HCEC 1CT (cell line): ENCODE results near the gene KCND2.

ENCODE experiments used
- DNase-seq: peaks from one replicate; pipeline ENCODE4 v3.0.0-alpha.2; 2017

The KCND2 gene

DNA sequence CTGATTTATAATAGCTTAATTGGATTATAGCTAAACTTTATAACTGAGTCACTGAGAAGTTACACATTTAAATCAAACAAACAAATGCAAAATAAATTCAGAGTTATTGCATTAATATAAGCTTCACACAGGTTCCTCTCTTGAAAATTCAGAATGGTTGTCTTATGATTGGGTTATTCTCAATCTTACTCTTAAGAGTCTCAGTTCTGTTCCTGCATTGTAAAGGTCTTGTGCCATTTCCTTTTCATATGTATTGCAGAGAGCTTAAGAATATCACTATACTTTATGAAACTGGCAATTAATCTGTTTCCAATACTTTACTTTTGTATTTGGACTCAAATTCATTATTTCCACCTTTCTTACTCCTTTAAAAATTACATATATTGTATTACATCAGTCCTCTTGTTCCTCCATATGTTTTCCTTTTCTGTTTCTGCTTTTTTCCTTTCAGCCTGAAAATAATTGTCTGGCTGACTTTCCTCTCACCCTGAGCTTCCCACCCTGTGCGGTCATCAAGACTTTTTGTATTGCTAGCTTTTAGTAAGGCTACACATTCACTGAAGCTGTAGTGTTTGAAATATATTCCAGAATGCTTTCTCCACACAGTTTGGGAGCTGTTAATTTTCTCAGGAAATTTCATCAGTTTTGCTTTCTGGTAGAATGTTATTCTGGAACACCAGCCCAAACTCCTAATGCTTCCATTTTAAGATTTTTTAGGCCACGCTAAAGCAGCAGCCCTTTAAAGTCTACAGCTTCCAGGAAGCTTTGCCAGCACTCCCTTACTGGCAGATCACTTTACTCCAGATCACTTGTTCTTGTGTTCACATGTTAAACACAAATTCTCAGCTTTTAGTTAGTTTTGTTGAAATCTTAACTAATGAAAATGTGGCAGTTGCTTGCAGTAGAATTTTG lies 139.4 kb downstream of the KCND2 start:
- no peak for DNase-seq

DNA sequence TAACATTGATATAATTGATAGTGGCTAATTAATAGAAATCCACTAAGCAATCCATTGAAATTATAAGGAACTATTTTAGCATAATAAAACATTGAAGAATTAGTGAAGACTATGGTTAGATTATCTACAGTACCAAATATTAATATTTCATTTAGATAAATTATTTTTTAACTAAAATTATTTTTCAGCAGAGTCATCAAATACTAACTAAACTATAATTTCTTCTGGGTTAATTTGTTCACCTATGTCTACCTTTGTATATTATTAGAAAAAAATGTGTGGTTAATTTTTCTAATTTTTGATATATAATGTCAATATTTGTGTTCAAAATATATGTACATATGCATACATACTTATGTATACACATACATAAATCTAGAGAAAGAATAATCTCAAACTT lies 140.2 kb downstream of the KCND2 start:
- DNase-seq: no peak

DNA sequence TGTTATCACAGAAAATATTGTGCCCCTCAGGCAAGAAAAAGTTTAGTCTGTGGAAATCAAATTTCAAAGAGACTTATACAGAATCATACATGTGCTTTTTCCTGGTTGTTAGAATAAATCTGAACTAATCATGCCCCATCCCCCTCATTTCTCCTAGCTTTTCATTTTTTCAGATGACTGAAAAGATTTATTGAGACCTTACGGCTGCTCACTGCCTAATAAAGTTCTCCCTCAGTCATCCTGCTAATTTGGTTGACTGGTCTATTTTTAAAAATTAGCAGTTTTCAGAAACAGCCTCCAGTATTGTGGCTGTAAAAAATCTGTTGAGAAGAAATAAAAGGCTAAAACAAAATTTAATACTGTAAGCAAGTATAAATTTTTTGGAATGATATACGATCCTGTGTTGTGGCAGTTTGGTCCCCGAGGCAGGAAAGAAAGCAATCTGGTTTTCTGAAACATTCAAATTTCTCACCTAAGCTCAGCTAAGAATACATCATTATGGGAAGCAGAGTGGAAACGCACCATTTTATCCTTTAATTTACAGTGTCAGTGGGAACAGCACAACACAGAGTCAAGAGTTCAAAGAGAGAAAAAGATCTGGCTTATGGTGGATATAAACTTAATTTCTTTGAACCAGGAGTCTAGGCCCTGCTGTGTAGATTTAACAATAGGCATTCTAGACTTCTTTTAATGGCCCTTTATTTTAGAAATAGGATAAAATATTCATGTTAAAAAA lies 144.4 kb downstream of the KCND2 start:
- no peak for DNase-seq

DNA sequence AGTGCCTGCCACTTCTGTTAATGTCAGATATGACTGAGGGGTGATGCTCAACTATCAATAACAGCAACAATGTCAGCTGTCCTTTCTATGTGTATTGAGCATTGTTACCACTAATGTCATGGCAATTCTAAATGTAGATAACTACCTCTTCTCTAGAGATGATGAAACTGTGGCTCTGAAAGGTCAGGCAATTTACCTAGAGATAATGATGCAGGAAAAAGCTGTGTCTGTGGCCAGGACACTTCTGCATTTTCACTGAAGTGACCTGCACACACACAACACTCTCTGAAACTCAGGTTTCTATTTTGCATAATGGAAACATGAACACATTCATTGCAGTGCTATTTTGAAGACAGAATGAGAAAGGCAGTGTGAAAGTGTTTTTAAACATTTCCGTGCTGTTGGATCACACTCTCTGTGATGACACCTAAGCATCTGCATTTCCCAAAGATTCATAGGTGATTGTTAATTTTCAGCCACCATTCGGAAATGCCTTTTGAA lies 148.2 kb downstream of the KCND2 start:
- DNase-seq: no peak

DNA sequence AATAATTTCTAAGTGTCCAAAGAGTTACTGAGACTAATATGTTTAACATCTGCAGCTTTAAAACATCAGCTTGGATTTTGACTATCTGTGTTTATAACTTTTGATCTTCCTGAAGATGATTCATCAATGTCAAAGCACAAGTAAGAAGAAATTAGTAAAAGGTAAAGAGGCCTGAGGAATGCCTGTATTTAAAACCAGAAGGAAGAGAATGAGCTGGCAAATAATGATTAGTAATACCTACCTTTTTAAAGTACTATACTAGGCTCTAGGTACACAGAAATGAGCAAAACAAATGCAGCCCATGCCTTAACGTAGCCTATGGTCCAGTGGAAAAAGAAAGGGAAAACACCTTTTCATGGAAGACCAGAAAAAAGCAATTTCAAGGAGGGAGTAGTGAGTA lies 158.0 kb downstream of the KCND2 start:
- DNase-seq: no peak

DNA sequence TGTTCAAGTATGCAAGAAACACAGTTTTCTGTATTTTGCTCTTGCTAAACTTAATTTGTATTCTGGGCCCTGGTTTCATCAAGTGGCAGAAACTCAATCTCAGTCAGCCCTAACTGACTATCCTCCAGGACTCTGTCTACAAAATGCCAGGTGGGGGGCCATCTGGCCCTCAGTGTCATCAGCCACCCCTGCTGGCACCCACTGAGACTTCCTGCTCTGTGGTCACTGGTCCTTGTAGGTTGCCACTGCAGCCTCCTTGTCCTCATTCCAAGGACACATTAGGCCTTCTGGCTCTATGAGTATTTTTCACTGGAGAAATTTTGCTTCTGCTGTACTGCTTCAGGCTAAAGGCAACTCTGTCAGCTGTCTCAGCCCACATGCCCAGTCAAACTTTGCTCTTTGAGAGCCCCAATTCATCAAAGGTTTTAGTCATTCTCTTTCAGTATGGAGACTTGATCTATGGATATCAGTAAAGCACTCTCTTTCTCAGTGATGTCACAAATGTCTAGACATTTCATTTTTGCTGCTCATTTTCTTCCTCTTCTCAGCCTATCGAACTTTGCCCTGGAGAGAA lies 163.6 kb downstream of the KCND2 start:
- DNase-seq: no peak

DNA sequence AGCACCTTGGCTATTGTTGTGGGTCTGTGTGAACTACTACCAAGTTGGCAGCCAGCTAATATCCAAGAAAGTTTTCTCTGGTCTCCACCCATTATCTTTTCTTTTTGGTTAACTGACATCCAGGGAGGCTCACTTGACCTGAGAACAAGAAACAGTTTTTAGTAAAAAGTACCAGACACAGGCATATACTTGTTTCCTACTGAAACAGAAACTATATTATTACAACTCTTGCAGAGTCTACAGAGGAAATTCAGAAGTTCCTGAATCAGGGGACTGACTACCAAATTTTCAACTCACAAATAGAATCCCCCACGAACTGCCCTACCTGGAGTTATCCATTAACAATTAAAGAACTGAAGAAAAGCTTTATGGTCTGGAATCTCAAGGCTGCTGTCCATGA lies 168.9 kb downstream of the KCND2 start:
- DNase-seq: no peak

DNA sequence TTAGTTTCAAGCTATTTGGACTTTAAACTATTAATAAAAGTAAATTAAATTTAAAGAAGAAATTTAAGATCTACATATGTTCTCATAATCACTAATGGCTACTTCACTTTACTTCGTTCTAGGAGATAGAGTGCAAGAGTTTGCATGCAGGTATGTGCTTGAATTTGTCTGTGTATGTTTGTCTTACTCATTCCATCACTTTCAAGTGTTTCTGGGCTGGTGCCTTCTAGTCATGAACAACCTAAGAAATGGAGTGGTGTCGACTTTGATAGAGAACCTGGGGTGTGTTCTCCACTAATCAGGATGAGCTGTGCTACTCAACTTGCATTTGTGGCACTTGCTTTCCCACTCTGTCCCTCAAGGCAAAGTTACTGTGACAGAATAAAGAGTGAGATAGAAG lies 169.9 kb downstream of the KCND2 start:
- no peak for DNase-seq

DNA sequence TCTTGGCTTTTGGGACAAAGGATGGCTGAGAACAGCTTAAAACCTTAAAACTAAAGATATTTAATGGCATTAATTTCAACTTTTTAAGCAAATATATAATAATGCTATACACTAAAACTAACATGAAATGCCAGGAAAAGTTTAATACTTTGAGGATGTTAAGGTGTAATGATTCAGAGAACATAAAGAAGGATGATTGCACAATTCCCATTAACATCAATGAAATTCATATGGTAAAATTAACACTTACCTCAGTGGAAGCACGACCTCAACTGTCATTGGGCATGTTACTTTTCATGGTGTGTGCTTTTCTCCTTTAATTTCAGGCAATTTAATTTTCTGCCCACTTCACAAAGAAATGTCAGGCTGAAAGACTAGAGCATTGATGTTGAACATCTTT lies 171.7 kb downstream of the KCND2 start:
- no peak for DNase-seq

DNA sequence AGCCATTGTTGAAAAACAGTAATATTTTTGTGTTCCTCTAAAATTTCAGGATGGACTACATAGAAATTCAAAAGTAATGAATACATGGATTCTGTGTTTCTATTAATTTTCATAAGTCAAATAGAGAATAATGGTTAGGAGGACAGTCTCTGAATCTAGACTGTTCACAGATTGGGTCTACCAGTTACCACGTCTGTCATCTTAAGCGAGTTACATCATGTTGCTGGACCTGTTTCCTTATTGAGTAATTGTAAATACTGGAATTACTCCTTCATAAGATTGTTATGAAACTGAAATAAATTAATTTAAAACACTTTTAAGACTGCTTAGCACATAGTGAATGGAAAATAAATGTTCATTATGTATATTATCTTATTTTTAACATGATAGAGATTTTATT lies 172.3 kb downstream of the KCND2 start:
- DNase-seq: no peak

DNA sequence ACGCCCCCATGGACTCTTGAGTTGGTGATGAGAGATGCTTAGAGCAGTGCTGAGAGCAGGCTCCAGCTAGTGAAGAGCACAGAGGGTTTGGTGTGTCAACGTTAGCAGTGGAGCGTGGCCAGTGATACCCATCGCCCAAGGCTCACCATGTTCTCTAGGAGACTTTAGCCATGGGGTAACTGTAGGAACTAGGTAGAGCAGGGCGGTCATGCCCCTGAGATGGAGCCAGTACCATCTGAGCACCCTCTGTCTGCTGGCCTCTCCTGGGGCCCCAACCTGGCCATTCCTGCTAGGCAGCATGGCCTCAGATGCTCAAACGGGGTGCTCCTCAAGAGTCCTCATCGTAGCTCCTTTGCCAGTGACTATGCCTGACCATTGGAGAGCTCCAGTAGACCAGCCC lies 179.7 kb downstream of the KCND2 start:
- DNase-seq: no peak

DNA sequence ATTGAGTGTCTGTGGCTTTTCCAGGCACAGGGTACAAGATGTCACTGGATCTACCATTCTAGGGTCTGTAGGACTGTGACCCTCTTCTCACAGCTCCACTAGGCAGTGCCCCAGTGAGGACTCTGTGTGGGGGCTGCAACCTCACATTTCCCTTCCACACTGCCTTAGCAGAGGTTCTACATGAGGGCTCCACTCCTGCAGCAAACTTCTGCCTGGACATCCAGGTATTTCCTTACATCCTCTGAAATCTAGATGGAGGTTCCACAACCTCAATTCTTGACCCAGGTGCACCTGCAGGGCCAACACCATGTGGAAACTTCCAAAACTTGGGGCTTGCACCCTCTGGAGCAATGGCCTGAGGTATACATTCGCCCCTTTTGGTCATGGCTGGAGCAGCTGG lies 183.7 kb downstream of the KCND2 start:
- no peak for DNase-seq

DNA sequence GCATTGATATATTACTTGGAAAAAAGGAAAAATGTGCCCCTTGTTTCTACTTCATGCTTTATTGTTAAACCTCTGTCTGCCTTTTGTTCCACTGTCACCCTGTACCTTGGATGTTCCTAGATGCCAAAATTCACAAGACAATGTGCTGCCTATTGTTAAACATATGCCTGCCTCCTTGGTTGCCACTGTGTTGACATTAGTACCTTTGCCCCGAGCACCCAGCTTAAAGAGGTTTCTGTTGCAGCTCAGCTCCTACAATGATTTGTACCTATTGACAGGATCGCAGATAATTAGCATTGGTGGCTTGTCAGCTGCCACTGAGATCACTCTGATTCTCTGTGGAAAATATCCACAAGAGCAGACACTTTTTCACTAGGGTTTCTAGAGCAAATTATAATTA lies 188.0 kb downstream of the KCND2 start:
- no peak for DNase-seq

DNA sequence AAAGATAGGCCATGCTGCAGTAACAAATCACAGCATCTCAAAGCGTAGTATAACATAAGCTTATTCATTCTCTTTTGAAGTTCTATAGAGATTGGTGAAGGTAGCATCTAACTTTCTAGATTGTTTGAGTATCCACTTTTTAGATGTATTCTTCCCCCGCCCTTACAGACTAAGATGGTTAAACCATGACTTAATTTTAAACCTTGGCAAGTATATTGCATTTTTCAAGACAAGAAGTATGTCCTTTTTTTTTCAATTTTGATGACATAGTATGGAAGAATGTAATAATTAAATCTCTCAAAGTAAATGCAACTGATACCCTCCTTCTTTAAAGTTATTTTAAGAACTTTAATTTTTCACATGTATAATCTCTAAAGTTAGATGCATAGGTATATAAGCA lies 190.0 kb downstream of the KCND2 start:
- DNase-seq: no peak

DNA sequence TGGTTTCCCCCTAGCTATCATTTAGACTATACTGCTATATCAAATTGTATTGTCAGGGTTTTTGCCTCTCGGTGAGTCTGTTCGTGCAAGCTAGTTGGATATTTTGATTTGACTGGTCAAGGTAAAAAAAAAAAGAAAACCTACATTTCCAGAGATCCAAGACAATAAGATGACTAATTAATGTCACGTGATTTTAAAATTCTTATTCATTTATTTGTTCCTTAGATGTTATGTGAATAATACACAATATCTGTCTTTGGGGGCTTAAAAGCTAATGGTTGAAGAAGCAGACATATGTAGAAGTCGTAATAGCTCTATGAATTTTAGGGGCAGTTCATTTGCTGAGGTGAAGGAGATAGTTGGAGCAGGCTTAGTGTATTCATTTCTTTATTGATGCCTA lies 191.1 kb downstream of the KCND2 start:
- DNase-seq: no peak

DNA sequence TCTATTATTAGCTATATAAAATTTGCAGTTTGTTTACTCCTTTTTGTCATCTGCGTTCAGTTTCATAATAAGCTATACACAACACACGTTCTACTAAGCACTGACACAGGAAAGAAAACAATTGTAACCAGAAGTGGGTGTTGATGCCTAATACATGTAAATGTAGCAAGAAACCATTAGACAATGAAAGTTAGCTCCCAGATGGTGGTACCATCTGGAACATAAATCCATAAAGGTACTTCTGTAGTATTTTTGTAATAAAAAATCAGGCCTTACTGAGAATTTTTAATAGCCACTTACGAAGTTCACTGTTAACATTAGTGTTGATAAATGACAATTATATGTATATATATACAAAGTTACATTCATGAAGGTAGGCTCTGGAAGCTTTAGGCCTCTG lies 194.7 kb downstream of the KCND2 start:
- DNase-seq: no peak

DNA sequence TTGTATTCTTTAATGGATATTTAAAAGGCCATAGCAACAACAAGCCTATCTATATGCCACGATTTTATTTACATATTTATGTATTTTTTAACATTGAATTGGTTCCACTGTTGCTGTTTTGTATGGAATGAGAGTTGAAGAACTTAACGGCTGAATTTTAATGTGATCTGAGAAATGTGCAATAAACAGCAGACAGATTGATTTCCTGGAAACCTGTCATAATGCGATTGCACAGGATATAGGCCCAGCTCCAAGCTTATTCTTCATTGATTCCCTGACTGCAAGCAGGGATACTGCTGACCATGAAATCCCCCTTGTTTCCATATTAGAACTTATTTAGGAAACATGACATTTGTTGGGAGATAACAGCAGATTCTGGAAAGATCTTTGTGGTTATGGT lies 195.6 kb downstream of the KCND2 start:
- no peak for DNase-seq

DNA sequence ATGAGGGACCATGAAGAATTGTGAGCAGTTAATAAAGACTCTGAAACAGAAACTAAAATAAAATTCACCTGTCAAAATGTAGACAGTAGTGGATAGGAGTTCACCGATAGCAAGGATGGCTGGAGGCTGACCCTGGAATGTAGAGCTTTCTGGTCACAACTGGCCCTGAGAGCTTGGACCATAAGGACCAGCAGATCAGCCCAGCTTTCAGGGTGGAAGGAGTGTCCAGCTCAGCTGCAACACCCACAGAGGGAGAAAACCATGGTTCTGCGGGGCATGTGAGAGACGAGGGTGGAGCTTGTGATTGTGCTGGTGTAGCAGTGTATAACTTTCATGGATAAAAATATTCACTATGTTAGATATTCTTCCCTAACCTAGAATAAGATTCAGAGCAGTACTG lies 199.9 kb downstream of the KCND2 start:
- DNase-seq: no peak

DNA sequence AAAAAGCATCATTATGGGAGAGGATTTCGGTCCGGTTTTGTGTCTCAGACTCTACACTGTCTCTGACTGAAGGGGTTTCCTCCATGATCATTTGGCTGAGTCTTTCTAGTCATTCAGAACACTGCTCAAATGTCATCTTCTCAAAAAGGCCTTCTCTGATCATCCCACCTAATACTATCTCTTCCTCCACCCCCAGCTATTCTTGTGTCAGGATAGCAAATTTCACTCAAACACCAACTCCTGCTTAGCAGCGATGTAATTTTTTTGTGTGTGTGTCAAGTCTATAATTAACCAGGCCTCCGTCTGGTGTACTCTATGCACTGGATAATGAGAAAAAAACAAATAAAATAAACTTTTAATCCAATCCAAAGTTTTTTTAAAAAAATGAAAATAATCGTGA lies 200.4 kb downstream of the KCND2 start:
- DNase-seq: no peak

DNA sequence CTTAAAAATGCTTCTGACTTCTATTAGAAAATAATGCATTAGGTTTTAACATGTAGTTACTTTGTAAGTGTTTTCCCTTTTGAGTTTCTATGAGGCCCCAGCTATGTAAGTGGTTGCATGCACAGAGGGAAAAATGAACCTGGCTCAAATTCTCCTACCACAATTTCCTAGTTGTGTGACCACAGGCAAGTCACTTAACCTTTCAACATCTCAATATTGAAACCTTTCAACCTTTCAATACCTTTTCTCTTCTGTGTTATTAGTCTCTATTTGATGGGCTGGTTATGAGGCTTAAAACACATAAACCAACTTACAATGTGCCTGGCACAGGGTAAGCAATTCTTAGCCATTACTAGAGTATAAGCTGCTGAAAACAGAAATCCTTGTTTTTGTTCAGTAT lies 203.0 kb downstream of the KCND2 start:
- no peak for DNase-seq

DNA sequence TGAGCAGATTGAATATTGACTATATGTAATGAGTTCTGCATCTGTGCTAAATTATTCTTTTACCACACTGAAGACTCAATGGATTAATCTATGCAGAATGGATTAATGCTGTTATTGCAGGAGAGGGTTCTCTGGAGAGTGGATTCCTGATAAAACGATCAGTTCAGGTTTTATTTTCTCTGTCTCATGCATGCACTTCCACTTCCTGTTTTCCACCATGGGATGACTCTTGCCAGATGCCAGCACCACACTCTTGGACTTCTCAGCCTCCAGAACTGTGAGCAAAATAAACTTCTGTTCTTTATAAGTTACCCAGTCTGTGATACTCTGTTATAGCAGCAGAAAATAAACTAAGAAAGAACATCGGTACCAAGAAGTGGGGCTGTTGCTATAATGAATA lies 207.5 kb downstream of the KCND2 start:
- DNase-seq: no peak

DNA sequence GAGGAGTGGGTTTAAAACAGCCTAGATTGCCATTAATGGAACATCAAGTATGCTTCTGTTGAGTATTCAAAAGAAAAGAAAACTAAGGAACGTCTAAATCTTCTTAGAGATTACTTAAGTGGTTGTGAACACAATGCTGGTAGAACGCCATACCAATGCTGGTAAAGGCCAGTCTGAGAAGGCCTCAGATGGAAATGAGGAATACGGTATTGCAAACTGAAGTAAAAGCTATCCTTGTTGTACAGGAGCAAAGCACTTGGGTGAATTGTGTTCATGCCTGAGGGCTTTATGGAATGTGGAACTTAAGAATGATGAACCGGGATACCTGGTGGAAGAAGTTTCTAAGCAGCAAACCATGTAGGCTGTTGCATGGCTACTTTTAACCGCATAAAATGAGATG lies 208.0 kb downstream of the KCND2 start:
- DNase-seq: no peak

DNA sequence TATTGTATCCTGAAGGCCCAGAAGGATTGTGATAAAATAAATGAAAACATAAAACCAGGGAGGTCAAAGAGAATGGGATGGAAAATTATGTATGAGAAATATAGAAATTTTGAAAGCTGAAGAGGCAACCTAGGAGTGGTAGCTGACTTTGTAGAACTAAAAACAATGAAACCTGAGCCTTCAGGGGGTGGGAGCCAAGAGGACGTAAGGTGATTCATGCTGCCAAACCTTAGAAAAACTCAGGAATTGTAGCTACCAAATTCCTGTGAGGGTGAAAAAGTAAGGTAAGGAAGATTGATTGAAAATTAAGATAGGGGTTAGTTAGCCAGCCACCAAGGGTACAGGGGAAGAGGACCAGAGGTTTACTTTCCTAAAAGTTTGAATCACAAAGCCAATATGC lies 213.2 kb downstream of the KCND2 start:
- DNase-seq: no peak

DNA sequence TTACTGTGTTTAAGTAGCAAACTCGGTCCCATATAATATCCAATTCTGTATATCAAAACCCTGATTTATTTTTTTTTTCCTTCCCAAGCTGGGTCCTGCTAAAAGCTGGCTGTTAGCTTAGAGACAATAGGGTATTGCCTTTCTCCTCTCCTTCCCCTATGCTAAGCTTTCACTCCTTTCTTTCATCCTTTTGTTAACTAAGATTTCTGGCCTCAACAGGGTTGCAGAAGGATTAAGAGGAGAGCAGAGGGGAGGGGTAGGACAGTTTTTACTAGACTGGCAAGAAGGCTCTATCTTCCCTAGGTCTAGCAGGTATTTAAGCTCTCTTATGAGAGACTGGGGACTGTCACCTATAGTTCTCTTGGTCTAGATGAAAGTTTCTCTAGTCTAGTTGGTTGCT lies 229.2 kb downstream of the KCND2 start:
- DNase-seq: no peak
